Activated CD8-positive, alpha-beta memory T cell treated with anti-CD3 and anti-CD28 coated beads for 48 hours (primary cell): ENCODE measurements around the gene MORN1.

Experiments used
- DNase-seq, 3 experiments: peaks; one replicate each; pipeline ENCODE4 v3.0.0-alpha.2; 2020; ENCODE audit warnings: low read depth in 2 of 3, low spot score in 2 of 3

The MORN1 gene

GRCh38 chr1:2276803-2277580 lies 114.4 kb downstream of the MORN1 start:
- no peak for DNase-seq

- DNase-seq: no peak
These were observed 115.4 kb downstream of the MORN1 start for GRCh38 chr1:2275796-2276536.

GRCh38 chr1:2274929-2275475 lies 116.4 kb downstream of the MORN1 start:
- DNase-seq: no peak

- DNase-seq: no peak
These were observed 117.0 kb downstream of the MORN1 start for GRCh38 chr1:2274231-2274928.

- no peak for DNase-seq
These were observed 117.8 kb downstream of the MORN1 start for GRCh38 chr1:2273401-2274090.

GRCh38 chr1:2272686-2273400 lies 118.5 kb downstream of the MORN1 start:
- DNase-seq: no peak

GRCh38 chr1:2271841-2272655 lies 119.3 kb downstream of the MORN1 start:
- no peak for DNase-seq
